B cell (primary cell): ENCODE results near the gene SERPINB1. TPM values are rescaled to one million over a fixed set of nuclear protein-coding genes. Genes with fewer than 3 reads are reported as not detected.
A peak's percentile ranks its signal among the peaks of the same experiment; 100 is the strongest.

Source experiments
- ATAC-seq: fragments of 200-7000 bp; cut with Tn5 transposase; one replicate; pipeline ENCODE4 v1.10.0; 2021; ENCODE audit warnings: low read depth, mild to moderate bottlenecking, moderate number of reproducible peaks, moderate library complexity
- CTCF ChIA-PET: fragments of 350-600 bp; sonication (Branson Sonifier 250); formaldehyde crosslinking; loops from one replicate; lab custom pipeline; 2021; ENCODE audit warnings: antibody characterized with exemption, inconsistent platforms; lab: Charles Lee
- POLR2A ChIA-PET: fragments of 350-600 bp; sonication (Branson Sonifier 250); formaldehyde crosslinking; loops from one replicate; lab custom pipeline; 2021; ENCODE audit warnings: antibody characterized with exemption; lab: Charles Lee
- DNase-seq: peaks from one replicate; pipeline ENCODE4 v3.0.0; 2013
- H2AFZ ChIP-seq: 2 replicates; pipeline ENCODE4 v1.6.1; 2012; ENCODE audit warnings: mild to moderate bottlenecking, low read depth, low read length; ENCODE audit not compliant: insufficient read depth, poor library complexity, severe bottlenecking
- H3K27ac ChIP-seq, 2 donors: 1 replicate in 1 of 2; 2 replicates in 1 of 2; pipeline ENCODE4 v1.5.1; 2012 to 2013; ENCODE audit warnings: low read length in 2 of 2, mild to moderate bottlenecking in 2 of 2, moderate library complexity in 1 of 2
- H3K27me3 ChIP-seq, 4 experiments: fragments of 200-600 bp in 1 of 4; sonication (generic) in 1 of 4; replicated peaks in 1 of 4; 1 replicate in 2 of 4; 2 replicates in 2 of 4; pipeline versions ENCODE4 v1.6.1 to v1.7.0; 2013 to 2016; ENCODE audit warnings: low read length in 3 of 4, mild to moderate bottlenecking in 2 of 4, mixed read lengths in 1 of 4, moderate library complexity in 1 of 4; ENCODE audit not compliant: insufficient read depth in 4 of 4, control insufficient read depth in 3 of 4; ENCODE audit errors: control extremely low read depth in 1 of 4
- H3K36me3 ChIP-seq, 2 experiments: replicated peaks in 1 of 2; 1 replicate in 1 of 2; 2 replicates in 1 of 2; pipeline versions ENCODE4 v1.6.1 to v1.7.1; 2013; ENCODE audit warnings: low read length in 1 of 2; ENCODE audit not compliant: insufficient read depth in 2 of 2, control insufficient read depth in 1 of 2; ENCODE audit errors: control extremely low read depth in 1 of 2, extremely low read depth in 1 of 2
- H3K4me1 ChIP-seq, 2 donors: fragments of 200-600 bp in 1 of 2; sonication (generic) in 1 of 2; 1 replicate in 1 of 2; 2 replicates in 1 of 2; pipeline versions ENCODE4 v1.5.1 to v1.6.1; 2013 to 2017; ENCODE audit warnings: low read length in 2 of 2; ENCODE audit not compliant: control insufficient read depth in 2 of 2, insufficient read depth in 2 of 2
- H3K4me2 ChIP-seq: replicated peaks from 2 replicates; pipeline ENCODE3; 2012; ENCODE audit warnings: mild to moderate bottlenecking, low read depth, low read length; ENCODE audit not compliant: poor library complexity, severe bottlenecking
- H3K4me3 ChIP-seq, 5 experiments: fragments of 200-600 bp in 1 of 5; sonication (generic) in 1 of 5; 1 replicate in 3 of 5; 2 replicates in 2 of 5; pipeline versions ENCODE4 v1.5.1 to v1.7.0; 2011 to 2016; ENCODE audit warnings: low read length in 4 of 5, mild to moderate bottlenecking in 4 of 5, low read depth in 2 of 5, control low read depth in 1 of 5, moderate library complexity in 1 of 5; ENCODE audit not compliant: insufficient read depth in 1 of 5; ENCODE audit errors: control extremely low read depth in 1 of 5, extremely low read depth in 1 of 5
- H3K79me2 ChIP-seq: fragments of 200-600 bp; sonication (generic); one replicate; pipeline ENCODE4 v1.6.0; 2016; ENCODE audit warnings: low read length; ENCODE audit not compliant: control insufficient read depth, insufficient read depth
- H3K9ac ChIP-seq: fragments of 200-600 bp; sonication (generic); 2 replicates; pipeline ENCODE4 v1.6.1; 2017; ENCODE audit warnings: mild to moderate bottlenecking, low read length, moderate library complexity
- H3K9me3 ChIP-seq, 3 donors: one replicate each; pipeline versions ENCODE4 v1.6.1 to v1.7.1; 2013; ENCODE audit warnings: low read length in 2 of 3; ENCODE audit not compliant: control insufficient read depth in 2 of 3, insufficient read depth in 1 of 3; ENCODE audit errors: control extremely low read depth in 1 of 3
- H4K20me1 ChIP-seq: 2 replicates; pipeline ENCODE4 v1.6.0; 2012; ENCODE audit warnings: mild to moderate bottlenecking, low read length; ENCODE audit not compliant: insufficient read depth, control insufficient read depth, poor library complexity, severe bottlenecking
- H3K27ac Mint-ChIP-seq: one replicate; pipeline ENCODE4 v1.8.0; 2021; ENCODE audit warnings: mixed read lengths
- H3K27me3 Mint-ChIP-seq: one replicate; pipeline ENCODE4 v1.8.0; 2021; ENCODE audit warnings: mixed read lengths
- H3K4me1 Mint-ChIP-seq: one replicate; pipeline ENCODE4 v1.8.0; 2021; ENCODE audit warnings: mixed read lengths
- H3K4me3 Mint-ChIP-seq: one replicate; pipeline ENCODE4 v1.8.0; 2021; ENCODE audit warnings: mixed read lengths
- H3K9me3 Mint-ChIP-seq: one replicate; pipeline ENCODE4 v1.8.0; 2022; ENCODE audit warnings: mixed read lengths; ENCODE audit not compliant: insufficient read depth
- EZH2 ChIP-seq: IDR thresholded peaks from 2 replicates; pipeline ENCODE4 v1.6.1; 2012; ENCODE audit warnings: borderline replicate concordance, low read depth, mild to moderate bottlenecking, moderate library complexity, low read length; ENCODE audit not compliant: insufficient read depth, poor library complexity, severe bottlenecking
- WGBS: methylation state at CpG from one replicate; pipeline ENCODE4 v1.1.5; 2013; ENCODE audit warnings: missing lambda C conversion rate; ENCODE audit not compliant: insufficient coverage; 5-methylcytosine and 5-hydroxymethylcytosine counted together
- intact Hi-C: fragments of 100-400 bp; cut with micrococcal nuclease; formaldehyde crosslinking; loops from one replicate; pipeline ENCODE4 v1.10.0; 2022
- polyA plus RNA-seq: library from polyadenylated mRNA; depleted of rRNA; stranded (reverse); fragments of >200 nt; gene quantifications from 2 replicates; pipeline ENCODE4 v1.2.3, GENCODE V29; 2012
- total RNA-seq, 2 donors: library from RNA; stranded (reverse); fragments of 120-200 nt in 1 of 2; gene quantifications; 1 replicate in 1 of 2; 2 replicates in 1 of 2; pipeline versions ENCODE4 v1.2.3 to v1.2.4, GENCODE V29; 2013 to 2022
- TF ChIP-seq, protein P1 (sequence below): fragments of 200-600 bp; IDR thresholded peaks from one replicate; pipeline ENCODE4 v1.8.0; 2022; ENCODE audit warnings: antibody characterized with exemption, mild to moderate bottlenecking

Gene SERPINB1
- total and polyA plus RNA-seq, 2 donors (not counting 1 experiment from before 2014, with no cell fraction given): 23.2 to 52.5 TPM

DNA sequence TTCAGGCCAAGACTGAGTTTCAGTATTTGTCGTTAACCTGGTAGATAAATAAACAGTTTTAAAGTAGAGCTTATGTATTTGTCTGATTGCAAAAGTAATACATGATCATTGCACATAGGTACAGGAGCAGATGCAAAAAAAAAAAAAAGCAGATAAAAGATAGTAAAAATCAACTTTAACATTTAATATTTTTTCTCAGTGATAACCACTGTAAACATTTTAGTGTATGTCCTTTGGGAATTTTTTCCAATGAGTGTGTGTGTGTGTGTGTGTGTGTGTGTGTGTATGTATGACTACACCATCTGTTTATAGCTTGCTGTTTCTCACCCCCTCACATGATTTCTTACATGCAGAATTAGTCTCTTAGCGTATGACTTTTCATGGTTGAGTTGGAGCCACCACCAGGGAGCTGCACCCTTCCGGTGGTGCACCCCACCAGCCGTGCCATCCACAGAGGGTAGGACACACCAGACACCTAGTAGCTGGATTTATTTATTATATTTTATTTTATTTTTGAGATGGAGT, 50.2 kb downstream of the SERPINB1 start:
- TF ChIP-seq, protein P1, sequence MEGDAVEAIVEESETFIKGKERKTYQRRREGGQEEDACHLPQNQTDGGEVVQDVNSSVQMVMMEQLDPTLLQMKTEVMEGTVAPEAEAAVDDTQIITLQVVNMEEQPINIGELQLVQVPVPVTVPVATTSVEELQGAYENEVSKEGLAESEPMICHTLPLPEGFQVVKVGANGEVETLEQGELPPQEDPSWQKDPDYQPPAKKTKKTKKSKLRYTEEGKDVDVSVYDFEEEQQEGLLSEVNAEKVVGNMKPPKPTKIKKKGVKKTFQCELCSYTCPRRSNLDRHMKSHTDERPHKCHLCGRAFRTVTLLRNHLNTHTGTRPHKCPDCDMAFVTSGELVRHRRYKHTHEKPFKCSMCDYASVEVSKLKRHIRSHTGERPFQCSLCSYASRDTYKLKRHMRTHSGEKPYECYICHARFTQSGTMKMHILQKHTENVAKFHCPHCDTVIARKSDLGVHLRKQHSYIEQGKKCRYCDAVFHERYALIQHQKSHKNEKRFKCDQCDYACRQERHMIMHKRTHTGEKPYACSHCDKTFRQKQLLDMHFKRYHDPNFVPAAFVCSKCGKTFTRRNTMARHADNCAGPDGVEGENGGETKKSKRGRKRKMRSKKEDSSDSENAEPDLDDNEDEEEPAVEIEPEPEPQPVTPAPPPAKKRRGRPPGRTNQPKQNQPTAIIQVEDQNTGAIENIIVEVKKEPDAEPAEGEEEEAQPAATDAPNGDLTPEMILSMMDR: peak; percentile 7
- TF ChIP-seq EZH2: no peak
- Histone ChIP-seq H3K4me2 (peak overlapping the region; percentile 56), H3K27me3 (no peaks in the 10 kb centered on the region), H3K9ac (no peak overlapping the region), H3K36me3 (peaks cover 0 to 8% of the 10 kb centered on the region in 2 experiments), H2AFZ (no peak overlapping the region), H3K4me3 (no peak overlapping the region), H3K79me2 (peaks cover 4% of the 10 kb centered on the region), H4K20me1 (peaks cover 3% of the 10 kb centered on the region), H3K27ac (peak overlapping the region in 1 of 2 donors; percentile 18), H3K9me3 (no peaks in the 10 kb centered on the region), H3K4me1 (peaks cover 30 to 35% of the 10 kb centered on the region in 2 donors)
- CTCF ChIA-PET: interaction anchor here (0.5 to 4.7 kb wide), 58 partner anchors 9 to 295 kb away, joined by 3 to 118 read pairs (median 5); partner anchors contain the start of genes MYLK4, NQO2, RIPK1 and SERPINB1
- peaks cover 36% of the 10 kb centered on the region for H3K4me1 Mint-ChIP-seq
- WGBS: no CpG with 5 or more reads among the region's 4 CpGs
- peak overlapping the region; percentile 82 for H3K27ac Mint-ChIP-seq
- DNase-seq (peak; percentile 66), ATAC-seq (peak; percentile 65)
- intact Hi-C loops: loop anchor here (1.0 to 2.0 kb wide), 7 partner anchors 27 to 265 kb away; partner anchors contain the start of genes SERPINB1 and WRNIP1
- no peaks in the 10 kb centered on the region for H3K27me3 Mint-ChIP-seq
- POLR2A ChIA-PET: interaction anchor here (0.6 to 1.4 kb wide), 7 partner anchors 48 to 229 kb away, joined by 3 to 12 read pairs (median 6); partner anchors contain the start of gene SERPINB1
- no peaks in the 10 kb centered on the region for H3K9me3 Mint-ChIP-seq
- peak overlapping the region; percentile 67 for H3K4me3 Mint-ChIP-seq
